DMS 273 treated with DMSO at 0.1 percent for 48 hours (cell line): Measurements from ENCODE around the gene LAMA5.

Experiments
- DNase-seq: peaks from one replicate; lab custom pipeline; 2025; lab: John Stamatoyannopoulos, UW

The LAMA5 gene

DNA sequence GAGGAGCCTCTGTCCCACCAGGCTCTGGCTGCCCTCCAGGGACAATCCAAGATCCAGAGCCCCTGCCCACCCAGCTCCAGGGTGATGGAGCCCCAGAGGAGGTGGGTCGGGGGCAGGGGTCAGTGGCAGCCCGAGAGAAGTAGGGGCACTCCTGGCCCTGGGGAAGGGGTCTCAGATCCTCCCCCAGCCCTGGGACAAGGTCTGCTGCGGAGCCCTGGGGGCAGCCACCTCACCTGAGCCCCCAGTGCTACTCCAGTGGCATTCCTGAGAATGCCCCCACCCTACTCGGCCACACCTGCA lies 2.7 kb upstream of the LAMA5 start:
- DNase-seq = no peak

DNA sequence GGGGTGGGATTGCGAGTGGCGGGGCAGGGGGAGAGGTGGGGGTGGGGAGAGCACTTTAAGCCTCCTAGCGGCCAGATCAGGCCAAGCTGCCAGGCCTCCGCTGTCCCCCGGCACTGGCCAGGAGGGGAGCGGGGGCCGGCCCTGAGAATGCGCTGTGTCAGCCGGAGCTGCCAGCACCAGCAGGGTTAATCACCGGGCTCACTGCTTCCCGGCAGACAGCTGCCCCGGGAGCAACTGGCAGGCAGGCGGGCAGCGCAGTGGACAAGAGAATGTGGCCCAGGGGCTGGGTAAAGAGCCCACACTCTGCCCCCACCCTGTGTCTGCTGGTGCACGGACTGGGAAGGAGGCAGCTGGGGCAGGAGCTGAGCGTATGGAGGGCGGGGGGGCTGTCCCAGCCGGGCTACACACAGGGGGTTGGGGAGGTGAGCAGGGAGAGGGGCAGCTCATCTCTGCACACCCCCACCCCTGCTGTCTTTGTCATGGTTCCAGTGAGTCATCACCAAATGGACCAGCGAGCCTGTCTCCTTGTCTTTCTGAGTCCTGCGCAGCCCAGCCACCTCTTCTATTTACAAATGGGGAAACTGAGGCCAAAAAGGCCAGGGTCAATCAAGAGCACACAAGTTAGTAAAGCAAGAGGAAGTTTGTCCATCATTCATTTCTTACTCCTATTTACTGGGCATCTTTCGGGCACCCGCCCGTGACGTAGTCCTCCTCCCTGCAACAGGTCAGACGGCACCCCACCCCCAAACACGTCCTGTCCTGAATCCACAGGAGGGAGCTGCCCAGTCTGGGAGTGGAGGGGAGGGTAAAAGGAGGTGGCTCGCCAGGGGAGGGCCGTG lies 2.1 kb upstream of the LAMA5 start:
- no peak for DNase-seq

DNA sequence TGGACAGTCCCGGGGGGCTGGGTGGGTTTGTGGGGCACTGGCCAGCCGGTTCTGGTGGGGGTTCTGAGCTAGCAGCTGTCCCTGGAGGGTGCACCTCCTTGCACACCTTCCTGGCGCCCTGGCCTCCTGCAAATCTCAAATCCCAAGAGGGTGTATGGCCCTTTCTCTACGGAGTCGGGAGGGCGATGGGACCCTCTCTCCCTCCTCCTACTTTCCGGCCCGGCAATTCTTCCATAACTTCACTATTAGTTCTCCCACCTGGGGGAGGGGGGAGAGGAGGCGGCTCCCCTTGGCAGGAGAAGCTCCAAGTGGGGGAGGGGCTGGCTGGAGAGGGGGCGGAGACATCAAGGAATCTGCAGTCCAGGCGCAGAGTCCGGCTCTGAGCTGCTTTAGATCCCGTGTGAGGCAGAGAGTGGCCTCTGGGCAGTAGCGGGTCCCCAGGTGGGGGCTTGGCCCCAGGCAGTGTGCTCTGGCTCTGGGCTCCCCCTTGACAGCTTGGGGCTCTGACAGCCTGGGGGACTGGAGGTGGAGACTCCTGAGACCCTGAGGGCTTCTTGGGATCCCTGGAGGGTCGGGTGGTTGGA lies 1.4 kb upstream of the LAMA5 start:
- DNase-seq = no peak

DNA sequence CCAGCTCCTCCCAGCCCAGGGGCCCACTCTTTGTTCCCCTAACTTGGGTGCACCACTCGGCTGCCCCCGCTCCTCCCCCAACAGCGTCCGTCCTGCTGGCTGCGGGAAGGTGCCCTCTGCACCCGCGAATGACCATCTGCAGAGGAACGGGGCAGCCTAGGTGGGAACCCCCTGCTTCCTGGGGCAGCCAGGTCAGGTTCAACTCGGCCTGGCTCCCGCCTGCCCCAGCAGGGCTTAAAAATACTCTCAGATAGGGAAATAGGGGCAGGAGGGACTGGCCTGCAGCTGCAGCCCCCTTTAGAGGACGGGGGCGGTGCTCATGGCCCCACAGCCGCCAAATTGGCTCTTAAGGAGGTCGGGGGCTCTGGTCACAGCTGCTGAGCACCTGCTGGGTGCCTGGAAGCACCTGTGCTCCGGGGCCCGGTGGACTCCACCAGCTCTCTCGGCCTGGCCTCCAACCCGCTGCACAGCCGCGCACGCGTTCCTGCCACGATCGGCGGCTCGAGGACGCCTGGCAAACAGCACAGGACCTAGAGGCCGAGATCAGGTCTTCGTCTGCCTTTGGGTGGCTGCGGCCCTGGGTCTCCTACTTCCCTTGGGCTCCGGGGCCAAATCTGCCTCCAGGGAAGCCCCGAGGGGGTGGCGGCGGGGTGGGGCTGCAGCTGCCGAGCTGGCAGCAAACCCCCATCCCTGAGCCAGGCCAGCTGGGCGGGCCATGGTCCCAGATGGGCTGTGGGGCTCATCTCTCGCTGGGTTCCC lies 700 bp upstream of the LAMA5 start:
- no peak for DNase-seq

DNA sequence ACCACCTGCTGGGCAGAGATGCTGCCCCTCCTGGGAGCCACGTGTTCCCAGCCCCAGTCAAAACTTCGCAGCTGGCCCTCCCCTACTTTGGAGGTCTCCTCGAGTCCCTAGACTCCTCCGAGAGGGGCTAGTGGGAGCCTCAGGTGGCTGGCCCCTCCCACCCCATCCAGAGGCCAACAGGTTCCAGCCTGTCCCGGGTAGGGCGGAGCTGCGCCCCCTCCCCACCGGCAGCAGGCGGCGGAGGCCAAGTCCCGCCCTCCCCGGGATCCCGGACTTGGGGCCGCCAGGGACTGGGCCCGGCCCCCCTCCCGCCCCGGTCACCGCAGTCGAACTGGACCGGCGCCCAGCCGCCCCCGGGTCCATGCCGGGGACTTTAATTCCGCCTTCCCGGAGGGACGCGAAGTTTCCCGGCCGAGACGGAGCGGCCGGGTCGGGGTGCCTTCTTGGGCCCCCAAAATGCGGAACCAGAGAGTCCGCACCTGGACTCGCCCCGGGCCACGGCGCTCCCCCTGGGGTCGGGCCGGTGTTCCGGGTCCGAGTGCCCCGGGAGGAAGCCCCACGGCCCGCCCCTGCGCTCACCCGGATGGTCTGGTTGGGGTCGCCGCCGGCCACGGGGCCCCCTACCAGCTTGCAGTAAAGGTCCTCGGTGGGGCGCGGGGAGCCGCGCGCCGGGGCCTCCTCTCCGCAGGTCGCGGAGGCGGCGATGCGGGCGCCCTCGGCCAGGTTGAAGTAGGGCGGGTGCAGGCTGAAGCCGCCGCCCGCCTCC lies 559 bp downstream of the LAMA5 start:
- no peak for DNase-seq

DNA sequence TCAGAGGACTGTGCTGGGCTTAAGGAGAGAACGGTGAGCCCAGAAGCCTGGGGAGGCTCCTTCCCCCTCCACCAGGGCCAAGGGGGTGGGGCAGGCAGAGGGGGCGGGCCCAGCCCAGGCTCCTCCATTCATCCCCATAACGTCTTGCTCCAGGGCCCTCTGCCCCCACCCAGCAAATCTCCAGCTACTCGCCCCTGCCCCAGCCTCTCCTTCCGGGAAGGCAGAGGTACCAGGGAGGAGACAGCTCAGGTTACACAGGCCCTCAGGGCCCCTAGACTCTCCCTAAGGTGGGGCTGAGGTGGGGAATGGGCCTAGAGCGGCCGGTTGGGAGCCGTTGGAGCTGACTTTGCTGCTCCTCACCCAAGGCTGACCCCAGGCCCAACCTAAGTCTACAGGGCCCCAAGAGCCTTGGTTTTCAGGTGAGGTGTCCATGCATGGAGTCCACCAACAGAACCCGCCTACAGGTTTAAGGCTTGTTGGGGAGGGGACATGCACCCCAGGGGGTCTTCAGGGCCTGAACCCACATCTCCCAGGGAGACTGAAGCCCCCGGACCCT lies 1.2 kb downstream of the LAMA5 start:
- DNase-seq = no peak

DNA sequence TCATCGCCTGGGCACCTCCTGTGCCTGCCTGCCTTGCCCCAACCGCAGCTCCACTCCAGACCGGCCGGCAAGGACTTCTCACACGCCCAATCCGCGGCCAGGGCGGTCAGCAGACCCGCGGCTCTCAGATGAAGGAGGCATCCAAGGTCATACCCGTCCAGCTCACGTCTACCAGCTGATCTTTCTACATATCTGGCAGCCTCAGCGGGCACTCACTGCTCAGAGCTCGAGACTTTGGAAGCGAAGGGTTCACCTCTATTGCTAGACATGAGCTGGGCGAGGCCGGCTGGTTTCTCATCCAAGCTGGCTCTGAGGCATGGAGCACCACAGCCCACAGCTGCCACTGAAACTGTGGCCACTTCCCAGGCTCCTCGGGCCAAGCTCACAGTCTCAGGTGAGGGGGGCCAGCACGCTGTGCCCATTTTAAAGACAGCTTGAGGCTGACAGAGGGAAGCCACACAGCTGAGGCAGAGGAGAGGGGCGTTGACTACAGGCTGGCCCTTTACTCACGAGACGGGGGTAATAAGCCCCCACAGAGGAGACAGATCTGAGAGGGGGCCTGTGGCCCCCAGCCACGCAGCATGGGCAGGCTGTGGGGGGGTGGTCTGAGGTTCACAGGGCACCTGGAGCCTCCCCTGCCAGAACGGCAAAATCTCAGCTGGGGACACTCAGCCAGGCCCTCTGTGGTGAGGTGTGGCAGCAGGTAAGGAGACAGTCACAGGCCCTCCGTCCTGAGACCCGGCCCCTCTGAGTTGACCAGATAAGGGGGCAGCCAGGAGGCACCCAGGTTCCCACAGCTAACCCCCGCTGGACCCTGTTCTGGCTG lies 2.0 kb downstream of the LAMA5 start:
- no peak for DNase-seq

DNA sequence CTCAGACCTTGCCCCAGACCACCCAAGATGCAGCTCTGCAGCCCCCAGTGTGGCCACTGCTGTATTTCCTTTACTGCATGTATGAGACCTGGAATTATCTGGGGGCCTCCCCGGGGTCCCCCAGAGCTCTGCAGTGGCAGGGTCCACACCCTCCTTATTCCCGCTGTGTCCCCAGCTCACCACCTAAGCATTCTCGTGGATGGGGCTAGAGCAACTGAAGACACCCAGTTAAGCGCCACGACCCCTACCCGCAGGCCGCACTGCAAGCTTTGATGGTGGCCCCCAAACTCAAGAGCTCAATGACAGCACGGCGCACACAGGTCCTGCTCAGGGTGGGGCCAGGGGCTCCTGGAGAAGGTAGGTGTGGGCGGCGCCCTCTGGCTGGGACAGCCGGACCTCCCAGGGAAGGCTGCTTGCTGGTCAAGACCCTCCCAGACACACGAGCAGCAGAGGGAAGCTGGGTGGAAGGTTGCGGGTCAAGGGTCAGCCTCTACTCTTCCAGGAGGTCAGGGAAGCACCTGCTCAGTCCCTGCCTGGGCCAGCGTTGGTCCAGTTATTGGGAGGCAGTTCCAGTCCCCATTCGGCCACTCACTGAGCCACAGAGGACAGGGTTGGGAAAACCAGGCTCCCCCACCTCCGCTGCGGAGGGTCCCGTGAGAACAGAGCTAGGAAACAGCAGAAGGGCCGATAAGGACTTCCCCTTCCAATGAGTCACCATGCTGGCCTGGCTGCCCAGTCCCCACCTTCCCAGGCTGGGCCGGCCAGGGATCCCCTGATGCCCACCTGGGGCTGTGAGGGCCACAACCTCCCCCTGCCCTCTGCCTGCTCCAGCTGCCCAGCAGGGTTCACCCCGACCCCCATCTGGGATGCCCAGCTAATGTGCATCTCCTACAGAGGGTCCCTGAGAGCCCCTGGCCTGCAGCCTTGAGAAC lies 2.9 kb downstream of the LAMA5 start:
- no peak for DNase-seq

DNA sequence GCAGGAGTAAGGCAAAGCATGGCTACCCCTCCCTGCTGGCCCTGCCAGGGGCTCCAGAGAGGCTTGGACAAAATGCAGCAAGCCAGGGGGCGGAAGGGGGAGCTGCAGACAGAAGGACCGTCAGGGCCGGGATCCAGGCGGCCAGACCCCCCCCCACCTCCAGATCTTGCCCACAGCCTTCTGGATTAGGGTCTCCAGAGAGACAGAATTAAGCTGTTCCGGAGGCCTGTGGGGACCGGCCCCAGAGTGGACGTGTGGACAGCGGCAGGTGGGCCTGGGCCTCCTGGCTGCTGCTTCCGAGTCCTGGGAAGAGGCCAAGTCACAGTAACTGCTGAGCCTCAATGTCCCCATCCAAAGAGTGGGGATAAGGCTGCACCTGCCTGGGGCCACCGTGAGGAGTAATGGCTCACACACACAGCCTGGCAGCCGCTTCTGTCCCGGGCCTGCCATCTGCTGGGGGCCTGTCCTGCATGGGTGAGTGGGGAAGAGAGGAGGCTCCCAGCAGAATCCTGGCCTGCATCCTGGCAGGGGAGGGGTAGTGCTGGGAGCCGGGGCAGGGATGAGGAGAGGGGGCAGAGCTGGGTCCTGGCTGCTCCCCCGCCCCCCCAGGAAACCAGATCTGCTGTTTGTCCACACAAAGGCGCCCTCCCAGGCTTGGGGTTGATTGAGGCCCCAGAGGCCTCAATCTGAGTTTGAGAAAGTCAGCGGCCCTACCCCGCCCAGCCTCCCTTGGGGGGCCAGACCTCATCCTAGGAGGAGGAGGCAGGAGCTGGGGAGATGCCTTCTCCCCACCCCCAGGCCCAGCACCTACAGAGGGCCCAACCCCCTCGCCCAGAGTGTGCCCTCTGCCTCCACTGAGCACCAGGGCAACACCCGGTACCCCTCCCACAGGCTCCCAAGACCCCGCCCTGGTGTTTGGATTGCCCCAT lies 3.9 kb downstream of the LAMA5 start:
- peak; percentile 53 for DNase-seq

DNA sequence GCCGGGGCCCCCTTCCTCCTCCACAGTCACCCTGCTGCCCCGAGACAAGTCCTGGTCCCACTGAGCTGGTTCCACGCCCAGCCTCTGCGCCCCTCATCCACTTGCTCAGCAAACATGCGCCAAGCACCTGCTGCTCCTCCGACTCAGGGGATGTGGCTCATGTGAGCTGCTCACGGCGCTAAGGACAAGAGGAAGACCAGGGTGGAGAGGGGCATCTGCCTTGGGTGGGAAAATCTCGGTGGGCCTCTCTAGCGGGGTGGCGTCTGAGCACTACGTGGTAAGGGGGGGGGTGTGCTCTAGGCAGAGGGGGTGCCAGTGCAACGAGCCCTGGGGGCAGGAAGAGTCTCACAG lies 4.5 kb downstream of the LAMA5 start:
- DNase-seq = no peak

DNA sequence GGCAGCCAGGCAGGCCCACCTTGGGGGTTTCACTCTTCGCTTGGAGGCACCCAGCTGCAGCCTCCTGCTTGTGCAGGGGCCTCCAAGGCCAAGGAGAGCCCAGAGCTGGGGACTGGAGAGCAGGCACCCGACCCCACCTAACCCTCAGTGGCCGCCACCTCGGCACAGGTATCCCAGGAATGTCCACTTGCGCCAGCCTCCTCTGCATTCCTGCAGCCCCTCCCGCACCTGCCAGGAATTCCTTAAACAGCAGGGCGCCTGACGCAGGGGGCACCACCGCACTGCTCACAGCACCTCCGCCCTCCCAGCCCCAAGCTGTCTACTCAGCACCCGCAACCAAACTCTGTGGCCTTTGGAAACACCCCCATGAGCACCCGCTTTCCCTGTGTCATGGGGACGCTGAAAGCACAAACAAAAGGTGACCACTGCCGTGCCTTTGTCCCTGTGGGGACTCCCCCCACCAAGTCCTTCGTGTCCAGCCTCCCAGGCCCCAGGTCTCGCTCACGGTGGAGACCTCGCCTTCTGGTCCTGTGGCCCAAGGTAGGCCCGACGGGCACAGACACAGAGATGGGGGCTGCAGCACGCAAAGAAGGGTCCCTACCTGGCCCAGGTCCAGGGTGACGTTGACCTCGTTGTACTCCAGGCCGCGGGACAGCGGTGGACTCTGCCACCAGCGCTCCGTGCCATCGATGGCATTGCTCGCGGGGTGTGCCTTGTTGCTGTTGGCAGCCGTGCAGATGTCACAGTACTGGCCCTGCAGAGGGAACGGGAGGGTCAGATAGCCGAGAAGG lies 5.1 kb downstream of the LAMA5 start:
- no peak for DNase-seq

DNA sequence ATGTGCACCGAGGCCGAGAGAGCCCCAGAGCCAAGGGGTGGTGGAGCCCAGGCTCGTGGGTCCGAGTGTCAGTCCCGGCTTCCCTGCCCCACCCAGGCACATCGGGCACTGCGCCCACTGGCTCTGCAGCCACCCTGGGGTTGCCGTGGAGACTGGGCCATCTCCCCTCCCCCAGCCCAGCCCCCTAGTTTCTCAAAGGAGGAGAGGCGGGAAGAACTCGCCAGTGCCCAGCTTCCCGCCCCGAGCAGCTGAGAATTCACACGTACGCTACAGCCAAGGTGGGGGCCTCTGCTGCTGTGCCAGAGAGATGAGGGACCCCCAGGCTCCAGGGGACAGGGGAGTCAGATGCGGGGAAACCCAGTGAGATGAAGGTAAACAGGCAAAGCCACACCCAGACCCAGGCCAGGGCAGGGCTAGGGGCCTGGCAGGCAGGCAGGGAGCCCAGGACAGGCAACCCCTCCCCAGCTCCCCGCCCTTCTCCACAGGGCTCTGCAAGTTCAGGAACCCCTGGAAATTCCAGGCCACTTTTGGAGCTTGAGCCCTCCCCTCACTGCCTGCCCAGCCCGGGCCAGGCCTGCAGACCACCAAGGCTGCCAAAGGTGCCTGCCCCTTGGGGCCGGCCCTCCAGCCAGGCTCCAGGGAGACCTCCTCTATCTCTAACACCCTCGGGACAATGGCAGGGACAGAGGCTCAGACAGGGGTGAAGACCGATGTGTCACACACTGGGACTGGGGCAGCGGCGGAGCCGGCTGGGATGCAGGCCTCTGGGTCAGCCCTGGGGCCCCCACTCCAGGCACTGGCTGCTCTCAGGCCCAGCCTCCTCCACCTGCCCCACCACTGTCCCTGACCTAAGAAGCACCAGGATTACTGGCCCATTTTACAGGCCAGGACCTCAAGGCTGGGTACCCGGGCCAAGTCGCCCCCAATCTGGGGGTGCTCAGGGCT lies 6.0 kb downstream of the LAMA5 start:
- DNase-seq = no peak

DNA sequence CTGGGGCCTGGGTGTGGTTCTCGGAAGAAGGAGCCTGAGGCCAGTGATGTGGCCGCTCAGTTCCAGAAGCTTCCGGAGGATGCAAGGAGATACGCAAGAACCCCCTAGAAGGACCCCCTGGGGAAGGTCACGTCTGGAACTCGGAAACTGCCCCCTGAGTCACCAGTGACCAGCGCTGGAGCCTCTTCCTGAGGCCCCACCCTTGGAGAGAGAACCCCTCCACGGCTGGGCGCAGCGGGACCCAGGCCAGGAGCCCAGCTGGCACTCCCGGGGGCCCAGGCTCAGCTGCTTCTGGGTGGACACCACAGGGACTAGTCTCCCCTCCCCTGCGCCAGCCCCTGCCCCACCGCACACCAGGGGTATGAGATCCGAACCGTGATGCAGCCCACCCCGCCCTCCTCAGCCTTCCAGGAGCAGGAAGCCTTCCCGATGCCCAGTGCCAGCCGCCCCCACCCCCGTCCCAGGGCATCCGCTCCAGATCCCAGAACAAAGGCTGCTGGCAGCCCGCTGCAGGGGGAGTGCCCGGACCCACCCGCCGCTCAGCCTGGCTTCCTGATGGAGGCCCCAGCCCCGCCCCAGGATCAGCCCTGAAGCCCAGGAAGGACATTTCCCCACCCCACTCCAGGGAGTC lies 7.5 kb downstream of the LAMA5 start:
- no peak for DNase-seq

DNA sequence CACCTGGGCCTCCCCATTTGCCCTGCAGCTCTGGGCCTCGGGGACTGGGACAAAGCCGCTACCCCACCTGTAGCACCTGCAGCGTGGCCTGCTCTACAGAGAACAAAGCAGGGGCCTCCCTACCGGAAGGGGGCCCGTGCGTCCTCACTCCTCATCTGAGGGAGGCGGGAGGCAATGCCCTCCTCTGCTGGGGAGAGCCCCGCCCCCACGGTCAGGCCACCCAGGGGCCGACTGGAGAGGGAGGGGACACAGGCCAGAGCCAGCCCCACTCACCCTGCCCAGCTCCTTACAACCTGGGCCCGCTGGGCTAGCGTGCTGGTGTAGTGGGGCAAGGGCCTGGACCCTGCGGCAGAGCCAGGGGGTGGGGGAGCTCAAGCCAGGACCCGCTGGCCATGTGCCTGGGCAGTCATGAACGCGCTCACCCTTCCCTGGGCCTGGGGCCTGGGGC lies 8.0 kb downstream of the LAMA5 start:
- no peak for DNase-seq

DNA sequence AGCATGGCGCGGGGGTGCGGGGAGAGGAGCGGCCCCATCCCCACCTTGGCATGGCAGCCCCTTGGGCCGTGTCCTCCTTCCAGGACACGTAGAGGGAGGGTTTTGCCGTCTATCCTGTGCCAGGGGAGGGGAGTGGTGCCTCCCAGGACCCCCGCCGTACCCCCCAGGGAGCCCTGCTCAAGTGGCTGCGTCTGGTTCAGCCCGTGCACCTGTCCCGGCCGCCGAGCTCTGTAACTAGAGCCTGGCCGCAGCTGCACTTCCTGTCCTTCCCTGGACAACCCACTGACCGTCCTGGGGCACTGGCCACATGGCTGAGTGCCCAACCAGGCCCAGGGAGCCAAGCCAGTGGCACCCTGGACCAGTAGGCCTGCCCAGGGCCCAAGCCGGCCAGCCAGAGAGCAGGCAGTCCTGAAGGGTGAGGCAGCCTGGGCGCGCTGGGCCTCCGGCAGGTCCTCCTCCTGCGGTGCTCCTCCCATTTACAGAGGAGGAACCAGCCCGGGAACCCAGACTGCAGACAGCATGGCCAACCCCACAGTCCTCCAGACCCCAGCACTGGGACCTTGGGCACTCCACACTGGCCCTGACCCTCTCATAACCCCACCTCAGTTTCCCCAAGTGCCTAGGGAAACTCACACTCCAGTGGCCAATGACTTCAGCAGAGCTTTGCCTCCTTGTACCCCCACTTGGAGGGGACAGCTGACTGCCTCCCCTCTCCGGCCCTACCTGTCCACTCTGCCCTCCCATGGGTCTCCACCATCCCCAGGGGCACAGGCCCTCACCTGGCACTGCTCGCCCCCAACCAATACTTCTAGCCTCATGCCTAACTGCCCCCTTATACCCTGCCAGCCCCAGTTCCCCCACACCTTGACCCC lies 8.7 kb downstream of the LAMA5 start:
- DNase-seq = no peak

DNA sequence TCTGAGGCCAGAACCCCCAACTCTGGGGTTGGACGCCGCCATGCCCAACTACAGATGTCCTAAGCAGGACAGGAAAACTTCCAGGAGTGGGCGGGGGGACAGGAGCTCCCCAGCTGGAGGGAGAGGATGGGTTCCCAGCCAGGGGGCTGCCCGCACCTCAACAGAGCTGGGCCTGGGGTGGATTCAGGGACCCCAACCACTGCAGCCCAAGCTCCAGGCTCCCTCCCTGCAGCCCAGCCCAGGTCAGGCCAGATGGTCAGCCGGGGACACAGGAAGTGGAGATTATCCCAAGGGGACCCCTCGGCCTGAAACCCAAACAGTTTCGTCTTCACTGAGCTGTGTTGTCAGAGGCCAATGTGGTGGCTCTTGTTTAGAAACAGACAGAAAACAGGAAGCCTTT lies 9.4 kb downstream of the LAMA5 start:
- no peak for DNase-seq
